HEK293 (cell line): ENCODE results near the gene SLF2.

Experiments used
- CTCF ChIA-PET: fragments of 350-600 bp; formaldehyde crosslinking; extraction: SDS; loops from one replicate; lab custom pipeline; 2021; ENCODE audit warnings: antibody characterized with exemption; lab: Yijun Ruan, JAX
- POLR2A ChIA-PET: fragments of 300-600 bp; formaldehyde crosslinking; extraction: SDS; loops from one replicate; lab custom pipeline; 2020; ENCODE audit warnings: antibody characterized with exemption, inconsistent platforms; lab: Yijun Ruan, JAX
- H3K27ac ChIP-seq: fragments of 200-500 bp; sonication (Bioruptor generic); 2 replicates; pipeline ENCODE4 v1.5.1; 2014; ENCODE audit warnings: low read depth, low read length, control low read depth, inconsistent platforms; ENCODE audit errors: extremely low read depth
- H3K36me3 ChIP-seq, 2 experiments: fragments of 200-500 bp in 1 of 2; sonication (Bioruptor generic) in 1 of 2; 1 replicate in 1 of 2; 2 replicates in 1 of 2; pipeline ENCODE4 v1.5.1; 2014 to 2017; ENCODE audit warnings: inconsistent platforms in 2 of 2, low read length in 2 of 2; ENCODE audit not compliant: control insufficient read depth in 2 of 2, insufficient read depth in 1 of 2
- H3K4me1 ChIP-seq: fragments of 200-500 bp; sonication (Bioruptor generic); 2 replicates; pipeline ENCODE4 v1.5.1; 2014; ENCODE audit warnings: mild to moderate bottlenecking, low read length, inconsistent platforms; ENCODE audit not compliant: control insufficient read depth, insufficient read depth
- H3K4me3 ChIP-seq: 2 replicates; pipeline ENCODE4 v1.5.1; 2011; ENCODE audit warnings: low read depth, mild to moderate bottlenecking, control low read depth, low read length, moderate library complexity
- H3K9me3 ChIP-seq: fragments of 200-500 bp; sonication (Bioruptor generic); 2 replicates; pipeline ENCODE4 v1.5.1; 2014; ENCODE audit warnings: low read depth, low read length, inconsistent platforms; ENCODE audit not compliant: control insufficient read depth, insufficient read depth
- EGR2 ChIP-seq: fragments of 450-650 bp; formaldehyde crosslinking; IDR thresholded peaks from 2 replicates; pipeline ENCODE4 v1.5.1; 2016; ENCODE audit warnings: low read depth, missing biosample characterization, missing genetic modification characterization
- MEIS1 ChIP-seq: sonication (generic); formaldehyde crosslinking; IDR thresholded peaks from 2 replicates; pipeline ENCODE4 v1.8.1; 2022; ENCODE audit warnings: missing genetic modification reagents, mild to moderate bottlenecking, borderline replicate concordance
- MYNN ChIP-seq: fragments of 450-650 bp; formaldehyde crosslinking; IDR thresholded peaks from 2 replicates; pipeline ENCODE4 v1.5.1; 2016; ENCODE audit warnings: missing biosample characterization, missing genetic modification characterization, borderline replicate concordance
- SALL2 ChIP-seq: fragments of 450-650 bp; formaldehyde crosslinking; IDR thresholded peaks from 2 replicates; pipeline ENCODE4 v1.5.0; 2017; ENCODE audit warnings: missing biosample characterization, mild to moderate bottlenecking, missing genetic modification characterization, borderline replicate concordance
- SCRT1 ChIP-seq: fragments of 450-650 bp; formaldehyde crosslinking; IDR thresholded peaks from 2 replicates; pipeline ENCODE4 v1.5.1; 2016; ENCODE audit warnings: missing biosample characterization, missing genetic modification characterization, borderline replicate concordance
- SETDB1 ChIP-seq: IDR thresholded peaks from one replicate; pipeline ENCODE4 v1.6.1; 2017; ENCODE audit warnings: mild to moderate bottlenecking, low read length, moderate library complexity, mixed read lengths; ENCODE audit not compliant: insufficient read length
- ZNF10 ChIP-seq: fragments of 450-650 bp; formaldehyde crosslinking; IDR thresholded peaks from 2 replicates; pipeline ENCODE4 v1.5.1; 2017; ENCODE audit warnings: missing biosample characterization, missing genetic modification characterization
- ZNF133 ChIP-seq: fragments of 450-650 bp; formaldehyde crosslinking; IDR thresholded peaks from 2 replicates; pipeline ENCODE4 v1.5.1; 2016; ENCODE audit warnings: missing biosample characterization, missing genetic modification characterization
- ZNF211 ChIP-seq: fragments of 450-650 bp; formaldehyde crosslinking; IDR thresholded peaks from 2 replicates; pipeline ENCODE4 v1.5.1; 2016; ENCODE audit warnings: low read depth, missing biosample characterization, missing genetic modification characterization
- ZNF24 ChIP-seq: fragments of 450-650 bp; formaldehyde crosslinking; IDR thresholded peaks from 2 replicates; pipeline ENCODE4 v1.5.1; 2016; ENCODE audit warnings: missing biosample characterization, missing genetic modification characterization
- ZNF26 ChIP-seq: fragments of 450-650 bp; formaldehyde crosslinking; IDR thresholded peaks from 2 replicates; pipeline ENCODE4 v1.5.1; 2016; ENCODE audit warnings: missing biosample characterization, missing genetic modification characterization
- ZNF335 ChIP-seq: fragments of 450-650 bp; formaldehyde crosslinking; conservative IDR thresholded peaks from 2 replicates; pipeline ENCODE4 v1.5.1; 2016; ENCODE audit warnings: missing biosample characterization, missing genetic modification characterization
- ZNF341 ChIP-seq: fragments of 450-650 bp; formaldehyde crosslinking; IDR thresholded peaks from 2 replicates; pipeline ENCODE4; 2016; ENCODE audit warnings: low read depth, missing biosample characterization, missing genetic modification characterization
- ZNF488 ChIP-seq: fragments of 450-650 bp; formaldehyde crosslinking; IDR thresholded peaks from 2 replicates; pipeline ENCODE4 v1.5.1; 2016; ENCODE audit warnings: missing biosample characterization, missing genetic modification characterization
- ZNF501 ChIP-seq: fragments of 450-650 bp; formaldehyde crosslinking; IDR thresholded peaks from 2 replicates; pipeline ENCODE4 v1.5.1; 2016; ENCODE audit warnings: missing biosample characterization, missing genetic modification characterization
- ZNF510 ChIP-seq: fragments of 450-650 bp; formaldehyde crosslinking; IDR thresholded peaks from 2 replicates; pipeline ENCODE4 v1.5.1; 2018; ENCODE audit warnings: mild to moderate bottlenecking, missing genetic modification characterization, missing biosample characterization; ENCODE audit not compliant: insufficient replicate concordance
- ZNF529 ChIP-seq: fragments of 450-650 bp; formaldehyde crosslinking; IDR thresholded peaks from 2 replicates; pipeline ENCODE4 v1.5.1; 2017; ENCODE audit warnings: missing genetic modification characterization, missing biosample characterization; ENCODE audit not compliant: insufficient replicate concordance
- ZNF629 ChIP-seq: fragments of 450-650 bp; formaldehyde crosslinking; IDR thresholded peaks from 2 replicates; pipeline ENCODE4 v1.5.1; 2017; ENCODE audit warnings: missing biosample characterization, missing genetic modification characterization
- ZNF707 ChIP-seq: fragments of 450-650 bp; formaldehyde crosslinking; IDR thresholded peaks from 2 replicates; pipeline ENCODE4 v1.5.1; 2016; ENCODE audit warnings: missing biosample characterization, missing genetic modification characterization
- ZNF776 ChIP-seq: fragments of 450-650 bp; formaldehyde crosslinking; IDR thresholded peaks from 2 replicates; pipeline ENCODE4 v1.5.0; 2017; ENCODE audit warnings: missing biosample characterization, missing genetic modification characterization, borderline replicate concordance
- ZNF791 ChIP-seq: fragments of 450-650 bp; formaldehyde crosslinking; IDR thresholded peaks from 2 replicates; pipeline ENCODE4 v1.5.1; 2016; ENCODE audit warnings: missing biosample characterization, missing genetic modification characterization
- ZNF837 ChIP-seq: fragments of 450-650 bp; formaldehyde crosslinking; IDR thresholded peaks from 2 replicates; pipeline ENCODE4 v1.5.1; 2016; ENCODE audit warnings: missing biosample characterization, missing genetic modification characterization
- ZSCAN16 ChIP-seq: fragments of 450-650 bp; formaldehyde crosslinking; IDR thresholded peaks from 2 replicates; pipeline ENCODE4 v1.5.1; 2016; ENCODE audit warnings: missing biosample characterization, missing genetic modification characterization

SLF2 gene

DNA sequence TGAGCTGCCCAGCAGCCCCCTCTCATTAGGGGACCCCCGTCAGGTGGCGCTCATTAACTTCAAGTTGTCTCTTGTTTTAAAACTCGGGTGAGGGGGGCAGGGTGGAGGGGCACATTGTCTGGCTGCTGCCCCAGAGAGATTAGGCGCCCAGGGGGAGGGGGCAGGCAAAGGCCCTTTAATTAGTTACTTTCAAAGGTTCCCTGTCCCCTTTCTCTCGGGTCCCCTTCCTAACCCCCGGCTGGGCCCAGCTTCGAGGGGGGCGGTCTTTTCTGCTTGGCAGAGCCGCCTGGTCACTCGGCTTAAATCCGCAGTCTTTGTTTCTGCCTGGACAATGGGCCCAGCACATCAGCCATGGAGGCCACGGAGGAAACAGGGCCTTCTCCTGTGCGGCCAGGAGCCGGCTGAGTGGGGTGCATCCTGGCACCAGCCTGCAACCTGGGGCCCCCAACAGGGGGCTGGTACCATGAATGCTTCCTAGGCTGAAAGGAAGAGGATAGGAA, 38.9 kb upstream of the SLF2 start:
- POLR2A ChIA-PET = no interaction called here
- H3K4me3 ChIP-seq = no peak overlapping the region
- CTCF ChIA-PET = interaction anchor here (0.6 to 9.9 kb wide), 11 partner anchors 14 to 392 kb away, joined by 3 to 197 read pairs (median 4); partner anchors contain the start of gene PAX2
- H3K4me1 ChIP-seq = no peaks in the 10 kb centered on the region
- no peak overlapping the region for H3K27ac ChIP-seq
- TF ChIP-seq ZSCAN16 (tag by site-specific recombination) = no peak
- TF ChIP-seq ZNF791 (tag by site-specific recombination) = no peak
- no peak for TF ChIP-seq ZNF629 (tag by site-specific recombination)
- H3K9me3 ChIP-seq = no peaks in the 10 kb centered on the region
- H3K36me3 ChIP-seq = no peaks in the 10 kb centered on the region

DNA sequence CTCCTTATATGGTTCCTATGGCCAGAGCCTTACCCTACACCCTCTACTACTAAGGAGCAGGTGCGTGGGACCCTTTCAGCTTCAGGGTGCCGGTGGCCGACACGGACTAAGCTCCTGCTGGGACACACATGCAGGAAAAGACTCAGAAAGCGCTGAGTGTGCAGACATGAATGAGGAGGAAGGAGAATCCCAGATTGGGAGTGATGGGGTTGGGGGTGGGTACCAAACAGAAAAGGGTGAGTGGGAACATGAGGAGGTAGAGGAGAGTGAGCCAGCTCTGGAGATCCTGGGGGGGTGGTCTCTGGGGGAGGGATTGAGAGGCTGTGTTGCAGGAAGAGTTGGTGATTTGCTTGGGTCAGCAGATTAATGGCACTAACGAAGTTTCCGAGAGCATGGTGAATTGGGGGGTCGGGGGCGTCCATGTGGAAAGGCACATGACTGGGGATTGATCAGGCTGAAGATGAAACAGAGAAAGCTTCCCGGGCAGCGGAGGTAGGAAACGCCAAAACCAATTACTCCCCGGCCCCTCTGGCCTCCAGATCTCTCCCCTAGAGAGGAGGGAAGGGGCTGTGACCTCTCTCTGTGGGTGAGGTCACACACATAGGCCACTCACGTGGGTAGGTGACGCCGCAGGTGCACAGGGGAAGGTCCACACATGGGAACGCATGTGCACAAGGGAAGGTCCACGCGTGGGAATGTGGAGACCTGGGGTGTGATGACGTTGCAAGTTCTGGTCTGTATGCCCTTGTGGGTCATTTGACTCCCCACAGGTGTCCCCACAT, 37.9 kb upstream of the SLF2 start:
- ChIA-PET CTCF (interaction anchor here (0.6 to 9.9 kb wide), 8 partner anchors 13 to 393 kb away, joined by 3 to 197 read pairs (median 4); partner anchors contain the start of gene PAX2), POLR2A (no interaction called here)
- no peaks in the 10 kb centered on the region for H3K4me1 ChIP-seq
- H3K4me3 ChIP-seq = no peak overlapping the region
- peak; percentile 53; the same call in 1 of the 2 replicates for TF ChIP-seq EGR2 (tag by site-specific recombination)
- TF ChIP-seq ZNF10 (tag by site-specific recombination) = no peak
- H3K9me3 ChIP-seq = no peaks in the 10 kb centered on the region
- H3K36me3 ChIP-seq = no peaks in the 10 kb centered on the region
- no peak overlapping the region for H3K27ac ChIP-seq

DNA sequence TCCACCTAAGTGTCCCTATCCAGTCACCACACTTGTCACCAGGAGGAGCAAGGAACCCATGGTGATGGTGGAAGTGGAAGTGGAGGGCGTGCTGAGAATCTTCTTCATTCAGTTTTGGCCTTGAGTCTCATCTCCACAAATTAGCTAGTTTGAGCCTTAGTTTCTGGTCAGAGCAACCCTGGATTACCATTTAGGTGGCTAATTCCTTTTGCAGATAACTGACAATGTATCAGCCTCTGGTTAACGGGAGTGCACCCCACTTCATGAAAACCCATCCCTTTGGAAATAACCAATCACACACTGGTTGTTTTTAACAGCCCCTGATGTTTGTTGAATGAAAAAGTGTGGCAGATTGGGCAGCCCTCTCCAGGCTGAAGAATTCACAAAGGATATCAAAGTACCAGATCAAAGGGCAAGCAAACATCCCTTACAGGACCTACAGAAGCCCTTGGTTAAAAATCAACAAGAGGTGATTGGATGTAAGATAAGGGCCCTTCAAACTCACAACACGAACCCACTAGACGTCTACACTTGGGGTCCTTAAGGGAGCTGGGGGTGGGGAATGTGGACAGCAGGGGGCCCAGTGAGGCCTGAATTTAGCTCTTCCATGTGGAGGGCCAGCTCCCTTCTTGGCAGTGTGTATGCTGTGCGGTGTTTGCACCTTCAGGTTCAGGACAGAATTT, 37.1 kb upstream of the SLF2 start:
- ChIA-PET POLR2A (interaction anchor here (1.0 kb wide), 1 partner anchor 21 kb away, joined by 3 read pairs; no protein-coding TSS in a partner anchor), CTCF (interaction anchor here (0.6 to 9.9 kb wide), 5 partner anchors 61 to 394 kb away, joined by 3 to 197 read pairs (median 3); no protein-coding TSS in a partner anchor)
- no peak overlapping the region for H3K27ac ChIP-seq

DNA sequence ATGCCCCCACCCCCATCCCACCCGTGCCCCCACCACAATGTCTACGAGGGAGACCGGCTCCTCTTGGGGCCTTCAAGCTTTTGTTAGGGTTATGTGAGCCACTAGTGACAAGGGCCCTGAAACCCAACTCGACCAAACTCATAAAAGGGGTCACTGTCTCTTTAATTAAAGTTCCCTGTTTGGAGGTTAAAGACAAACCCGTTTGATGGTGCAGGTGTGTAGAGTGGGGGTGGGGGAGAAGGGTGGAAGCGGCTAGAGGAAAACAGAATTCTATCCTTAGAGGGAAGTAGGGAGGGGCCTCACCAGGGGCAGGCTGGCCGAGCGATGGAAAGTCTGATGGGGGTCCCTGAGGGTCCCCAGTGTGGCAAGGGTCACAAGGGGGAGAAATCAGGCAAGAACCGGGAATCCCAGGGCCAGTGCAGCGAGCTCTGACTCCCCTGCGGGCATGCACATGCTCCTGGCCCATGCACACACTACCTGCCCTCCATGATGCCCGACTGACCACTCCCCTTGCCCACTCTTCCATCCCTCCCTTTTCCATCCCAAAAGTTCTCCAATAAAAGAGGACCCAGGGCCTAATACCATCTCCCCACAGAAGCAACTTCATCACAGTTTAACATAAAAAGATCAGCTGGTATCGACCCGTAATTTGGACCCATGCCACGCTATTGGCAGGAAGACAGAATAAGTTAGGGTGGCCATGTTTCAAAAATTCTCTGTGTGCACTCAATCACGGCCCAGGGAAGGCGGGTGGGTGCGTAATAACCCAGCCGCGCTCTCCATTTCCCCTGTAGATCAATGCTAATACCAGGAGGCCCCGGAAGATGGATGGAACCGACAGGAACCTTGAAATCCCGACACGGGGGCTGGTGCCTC, 35.9 kb upstream of the SLF2 start:
- H3K27ac ChIP-seq = no peak overlapping the region
- POLR2A ChIA-PET = interaction anchor here (1.0 kb wide), 1 partner anchor 19 kb away, joined by 3 read pairs; no protein-coding TSS in a partner anchor
- TF ChIP-seq ZNF24 (tag by site-specific recombination) = no peak
- TF ChIP-seq ZNF26 (tag by site-specific recombination) = no peak
- TF ChIP-seq SALL2 = no peak
- no peak for TF ChIP-seq ZNF211 (tag by site-specific recombination)
- no peak for TF ChIP-seq ZNF488 (tag by site-specific recombination)
- TF ChIP-seq SCRT1 (tag by site-specific recombination) = no peak
- no peak for TF ChIP-seq ZNF529 (tag by site-specific recombination)
- no peak for TF ChIP-seq ZNF837 (tag by site-specific recombination)
- no peak for TF ChIP-seq MYNN (tag by site-specific recombination)
- no peak for TF ChIP-seq ZNF776 (tag by site-specific recombination)
- TF ChIP-seq ZNF707 (tag by site-specific recombination) = no peak
- no peak for TF ChIP-seq MEIS1 (CRISPR knock-in tag)
- TF ChIP-seq ZNF510 (tag by site-specific recombination) = no peak

More for the DNA sequence above, 37.1 kb upstream of the SLF2 start:
- TF ChIP-seq ZNF335 (tag by site-specific recombination) (peak; percentile 71), ZNF501 (tag by site-specific recombination) (no peak), SETDB1 (no peak), ZNF133 (tag by site-specific recombination) (peak; percentile 51; the same call in 1 of the 2 replicates), ZNF341 (tag by site-specific recombination) (peak; percentile 33; the same call in 1 of the 2 replicates)
- Histone ChIP-seq H3K4me1 (no peaks in the 10 kb centered on the region), H3K4me3 (no peak overlapping the region), H3K36me3 (no peaks in the 10 kb centered on the region), H3K9me3 (no peaks in the 10 kb centered on the region)

More for the DNA sequence above, 35.9 kb upstream of the SLF2 start:
- no peaks in the 10 kb centered on the region for H3K9me3 ChIP-seq
- no peaks in the 10 kb centered on the region for H3K4me1 ChIP-seq
- H3K36me3 ChIP-seq = no peaks in the 10 kb centered on the region
- no peak overlapping the region for H3K4me3 ChIP-seq
- CTCF ChIA-PET = interaction anchor here (0.5 to 9.9 kb wide), 6 partner anchors 12 to 355 kb away, joined by 3 to 197 read pairs (median 4); partner anchors contain the start of gene PAX2
